GM12873 (cell line): ENCODE results near the gene SPIB.

Experiments used
- TF ChIP-seq, protein P1 (sequence below): IDR thresholded peaks from 2 replicates; pipeline ENCODE4 v1.5.1; 2012; ENCODE audit warnings: low read depth, mild to moderate bottlenecking, moderate library complexity, low read length, control low read depth; ENCODE audit not compliant: insufficient read depth; ENCODE audit errors: missing control alignments

Gene SPIB

DNA sequence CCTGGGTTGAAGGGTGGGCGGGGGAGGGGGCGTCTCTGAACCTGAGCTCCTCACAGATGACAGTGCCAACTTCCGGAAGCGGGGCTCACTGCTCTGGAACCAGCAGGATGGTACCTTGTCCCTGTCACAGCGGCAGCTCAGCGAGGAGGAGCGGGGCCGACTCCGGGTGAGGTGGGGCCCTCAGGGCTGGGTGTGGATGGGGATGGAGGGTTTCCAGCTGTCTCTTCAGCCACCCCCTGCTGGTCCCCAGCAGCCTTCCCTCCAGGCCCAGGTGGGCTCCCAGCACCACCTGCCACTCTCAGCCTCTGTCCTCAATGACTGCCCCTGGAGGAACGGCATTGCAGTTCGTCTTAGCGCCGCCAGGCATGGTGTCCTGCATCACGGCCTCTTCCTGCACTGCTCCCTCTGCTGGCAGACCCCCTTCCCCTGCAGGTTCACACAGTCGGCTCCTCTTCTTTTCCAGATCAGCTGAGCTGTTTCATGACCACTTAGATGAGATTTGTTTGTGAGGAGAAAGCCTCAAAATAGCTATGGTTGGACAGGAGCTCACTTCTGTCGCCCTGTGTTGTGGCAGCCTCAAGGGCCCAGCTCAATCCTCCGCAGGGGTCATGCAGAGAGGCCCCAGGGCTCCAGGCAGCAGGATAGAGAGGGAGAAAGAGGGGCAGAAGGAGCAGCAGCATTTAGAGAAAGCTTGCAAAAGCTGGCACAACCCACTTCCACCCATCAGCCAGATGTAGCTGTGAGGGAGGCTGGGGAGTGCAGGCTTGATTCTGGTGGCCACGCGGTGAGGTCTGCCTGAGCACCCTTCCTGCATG is 60.4 kb downstream of the SPIB start:
- TF ChIP-seq, protein P1, sequence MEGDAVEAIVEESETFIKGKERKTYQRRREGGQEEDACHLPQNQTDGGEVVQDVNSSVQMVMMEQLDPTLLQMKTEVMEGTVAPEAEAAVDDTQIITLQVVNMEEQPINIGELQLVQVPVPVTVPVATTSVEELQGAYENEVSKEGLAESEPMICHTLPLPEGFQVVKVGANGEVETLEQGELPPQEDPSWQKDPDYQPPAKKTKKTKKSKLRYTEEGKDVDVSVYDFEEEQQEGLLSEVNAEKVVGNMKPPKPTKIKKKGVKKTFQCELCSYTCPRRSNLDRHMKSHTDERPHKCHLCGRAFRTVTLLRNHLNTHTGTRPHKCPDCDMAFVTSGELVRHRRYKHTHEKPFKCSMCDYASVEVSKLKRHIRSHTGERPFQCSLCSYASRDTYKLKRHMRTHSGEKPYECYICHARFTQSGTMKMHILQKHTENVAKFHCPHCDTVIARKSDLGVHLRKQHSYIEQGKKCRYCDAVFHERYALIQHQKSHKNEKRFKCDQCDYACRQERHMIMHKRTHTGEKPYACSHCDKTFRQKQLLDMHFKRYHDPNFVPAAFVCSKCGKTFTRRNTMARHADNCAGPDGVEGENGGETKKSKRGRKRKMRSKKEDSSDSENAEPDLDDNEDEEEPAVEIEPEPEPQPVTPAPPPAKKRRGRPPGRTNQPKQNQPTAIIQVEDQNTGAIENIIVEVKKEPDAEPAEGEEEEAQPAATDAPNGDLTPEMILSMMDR, result peak; percentile 46

DNA sequence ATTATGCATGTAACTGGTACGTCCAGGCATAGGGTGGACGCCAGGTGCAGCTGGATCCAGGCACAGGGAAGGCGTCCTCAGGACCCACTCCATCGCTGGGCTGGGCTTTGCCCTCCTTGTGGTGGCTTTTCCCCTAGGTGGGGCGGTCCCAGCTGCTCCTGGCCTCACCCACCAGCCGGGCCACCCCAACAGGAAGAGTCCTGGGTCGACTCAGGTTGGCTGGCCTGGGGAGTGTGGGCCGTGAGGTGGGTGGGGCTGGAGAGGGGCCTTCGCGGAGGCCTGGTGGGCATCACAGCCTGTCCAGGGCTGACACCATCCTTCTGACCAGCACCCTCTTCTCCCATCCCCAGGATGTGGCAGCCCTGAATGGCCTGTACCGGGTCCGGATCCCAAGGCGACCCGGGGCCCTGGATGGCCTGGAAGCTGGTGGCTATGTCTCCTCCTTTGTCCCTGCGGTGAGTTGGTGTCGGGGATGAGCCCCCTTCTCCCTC is 61.1 kb downstream of the SPIB start:
- TF ChIP-seq, protein P1, result no peak

GRCh38 chr19:50480281-50481111 is 61.8 kb downstream of the SPIB start:
- TF ChIP-seq, protein P1, result no peak
